GM21576 (cell line): Measurements from ENCODE around the gene CMC4.

Experiments used
- ATAC-seq: cut with Tn5 transposase; IDR thresholded peaks from one replicate; pipeline ENCODE4 v1.9.1; 2021; ENCODE audit warnings: mild to moderate bottlenecking, moderate library complexity; ENCODE audit not compliant: unreplicated experiment

Gene CMC4

DNA sequence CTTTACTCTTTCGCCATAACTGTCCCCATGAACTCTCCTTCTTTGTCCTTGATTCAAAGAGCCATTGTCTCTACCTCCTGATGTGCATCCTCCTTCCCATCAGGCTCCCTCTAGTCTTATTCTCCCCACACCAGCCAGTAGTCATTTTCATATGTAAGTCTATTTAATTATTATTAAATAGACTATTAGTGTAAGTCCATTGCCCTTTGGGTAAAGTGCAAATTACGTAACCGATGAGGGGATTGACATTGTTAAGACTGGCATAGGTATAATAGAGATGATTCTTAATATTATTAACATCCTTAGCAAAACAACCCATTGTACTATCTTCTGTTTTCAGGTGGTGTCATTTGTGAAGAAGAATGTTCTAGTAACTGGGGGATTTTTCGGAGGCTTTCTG, 16.7 kb downstream of the CMC4 start:
- no peak for ATAC-seq

- ATAC-seq = no peak
Measured at GRCh38 chrX:155053656-155054055, 17.3 kb downstream of the CMC4 start.

GRCh38 chrX:155052738-155053498, 18.0 kb downstream of the CMC4 start:
- ATAC-seq = no peak

GRCh38 chrX:155048977-155049619, 21.8 kb downstream of the CMC4 start:
- no peak for ATAC-seq

- no peak for ATAC-seq
Measured at GRCh38 chrX:155046811-155047528, 24.0 kb downstream of the CMC4 start.

DNA sequence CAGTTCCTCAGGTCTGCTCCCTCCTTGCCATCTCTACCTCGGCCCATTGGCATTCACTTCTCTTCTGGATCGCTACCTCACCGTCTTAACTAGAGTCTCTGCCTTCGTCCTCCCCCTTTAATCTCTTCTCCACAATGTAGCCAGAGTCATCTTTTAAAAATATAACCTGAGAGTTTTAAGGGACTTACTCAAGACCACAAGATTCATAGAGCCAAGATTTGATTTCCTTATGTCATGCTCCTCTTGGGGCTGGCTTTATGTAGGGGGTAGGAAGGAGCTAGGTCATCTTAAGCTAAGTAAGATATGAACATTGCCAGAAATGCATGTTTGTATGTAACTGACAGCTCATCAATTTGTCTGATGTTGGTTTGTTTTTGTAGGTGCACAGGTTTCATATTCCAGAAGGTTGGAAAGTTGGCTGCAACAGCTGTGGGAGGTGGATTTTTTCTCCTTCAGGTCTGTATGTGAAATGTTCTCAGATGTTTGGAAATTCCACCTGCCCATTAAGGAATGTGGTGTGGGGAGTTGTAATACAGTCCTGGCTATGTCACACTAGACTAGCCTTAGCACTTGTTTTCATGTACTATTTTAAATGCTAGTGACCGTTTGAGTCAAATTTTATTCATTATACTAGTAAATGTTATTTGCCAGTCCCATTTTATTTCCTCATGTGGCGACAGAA, 24.7 kb downstream of the CMC4 start:
- no peak for ATAC-seq

DNA sequence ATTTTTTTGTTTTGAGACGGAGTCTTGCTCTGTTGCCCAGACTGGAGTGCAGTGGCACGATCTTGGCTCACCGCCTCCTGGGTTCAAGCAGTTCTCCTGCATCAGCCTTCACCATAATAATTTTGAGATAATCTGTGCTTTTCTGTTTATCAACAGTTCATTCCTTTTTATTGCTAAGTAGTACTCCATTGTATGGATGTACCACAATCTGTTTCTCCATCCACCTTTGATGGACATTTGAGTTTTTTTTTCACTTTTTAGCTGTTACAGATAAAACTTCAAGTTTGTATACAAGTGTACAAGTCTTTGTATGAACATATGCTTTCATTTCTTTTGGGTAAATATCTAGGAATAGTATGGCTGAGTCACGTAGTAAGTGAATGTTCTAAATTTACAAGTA, 35.2 kb downstream of the CMC4 start:
- ATAC-seq = no peak

DNA sequence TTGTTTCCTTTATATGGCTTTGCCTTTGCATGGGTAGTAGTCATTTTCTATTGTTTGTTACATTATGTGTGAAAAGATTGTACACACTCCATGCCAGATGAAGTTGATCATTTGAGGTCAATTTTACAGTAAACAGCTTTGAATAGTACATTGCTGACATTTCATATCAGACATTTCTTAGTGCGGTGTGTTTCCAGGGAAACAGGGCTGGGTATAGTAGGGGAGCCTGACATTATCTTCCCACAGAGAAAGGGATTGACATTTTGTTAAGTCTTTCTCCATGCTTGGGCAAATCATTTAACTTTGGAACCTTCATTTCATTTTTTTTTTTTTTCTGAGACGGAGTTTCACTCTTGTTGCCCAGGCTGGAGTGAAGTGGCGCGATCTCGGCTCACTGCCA, 39.3 kb downstream of the CMC4 start:
- no peak for ATAC-seq

DNA sequence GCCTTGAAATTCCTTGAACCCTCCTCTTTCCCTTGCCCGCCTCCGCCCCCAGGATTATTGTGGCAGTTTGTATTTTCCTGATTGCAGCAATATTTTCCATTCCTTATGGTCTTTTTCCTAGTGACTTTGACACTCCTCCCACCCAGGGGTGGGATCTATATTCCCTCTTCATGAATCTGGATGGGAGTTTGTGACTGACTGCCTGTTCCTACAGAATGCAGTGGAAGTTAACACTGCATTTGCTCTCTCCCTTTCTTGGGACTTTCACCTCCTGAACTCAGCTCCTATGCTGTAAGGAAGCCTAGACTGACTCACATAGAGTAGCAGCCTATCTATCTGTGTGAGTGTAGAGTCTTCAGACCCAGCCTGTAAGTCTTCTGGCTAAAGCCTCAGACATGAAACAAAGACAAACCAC, 42.1 kb downstream of the CMC4 start:
- no peak for ATAC-seq

GRCh38 chrX:155028129-155028528, 42.8 kb downstream of the CMC4 start:
- ATAC-seq = no peak

- ATAC-seq = no peak
Measured at GRCh38 chrX:155027509-155028066, 43.3 kb downstream of the CMC4 start.

GRCh38 chrX:155026727-155027508, 44.0 kb downstream of the CMC4 start, which contains the start of gene FUNDC2:
TSS of gene FUNDC2 (plus strand) at chrX:155026844. CDS start at chrX:155026939, 95 bp downstream.
- ATAC-seq = peak; percentile 84

GRCh38 chrX:155026420-155026726, 44.6 kb downstream of the CMC4 start:
- no peak for ATAC-seq

DNA sequence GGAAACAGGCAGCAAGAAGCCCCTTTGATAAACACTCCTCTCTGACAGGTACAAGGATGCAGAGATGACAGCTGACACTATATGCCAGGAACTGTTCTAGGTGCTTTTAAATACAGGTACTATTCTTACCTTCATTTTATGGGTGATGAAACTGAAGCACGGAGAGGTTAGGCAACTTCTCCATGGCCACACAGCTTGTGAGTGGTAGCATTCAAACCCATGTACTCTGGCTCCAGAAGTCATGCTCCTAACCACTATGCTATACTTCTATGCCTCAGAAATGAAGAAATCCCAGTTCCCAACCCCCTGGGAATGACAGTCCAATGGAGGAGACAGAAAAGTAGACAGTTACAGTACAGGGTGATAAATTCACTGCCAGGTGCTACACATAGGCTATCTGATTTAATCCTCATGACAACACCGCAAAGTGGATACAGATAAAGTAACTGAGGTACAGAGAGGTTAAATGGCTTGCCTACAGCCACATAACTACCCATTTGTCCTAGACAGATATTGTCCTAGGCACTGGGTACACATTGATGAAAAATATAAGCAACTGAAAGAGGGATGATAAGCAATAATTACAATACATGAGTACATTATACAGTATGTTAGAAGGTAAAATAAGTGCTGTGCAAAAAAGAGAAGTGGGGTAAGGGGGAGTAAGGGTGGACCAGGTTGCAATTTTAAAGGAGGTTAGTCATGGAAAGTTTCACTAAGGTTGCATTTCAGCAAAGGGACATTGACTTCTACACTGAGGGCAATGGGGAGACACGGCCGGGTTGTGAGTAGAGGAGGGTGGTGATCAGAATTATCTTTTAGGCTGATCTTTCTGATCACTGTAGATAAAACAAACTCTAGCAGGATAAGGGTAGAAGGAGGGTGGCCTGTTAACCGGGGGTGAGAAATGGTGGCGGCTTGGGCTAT, 46.8 kb downstream of the CMC4 start:
- ATAC-seq = no peak

DNA sequence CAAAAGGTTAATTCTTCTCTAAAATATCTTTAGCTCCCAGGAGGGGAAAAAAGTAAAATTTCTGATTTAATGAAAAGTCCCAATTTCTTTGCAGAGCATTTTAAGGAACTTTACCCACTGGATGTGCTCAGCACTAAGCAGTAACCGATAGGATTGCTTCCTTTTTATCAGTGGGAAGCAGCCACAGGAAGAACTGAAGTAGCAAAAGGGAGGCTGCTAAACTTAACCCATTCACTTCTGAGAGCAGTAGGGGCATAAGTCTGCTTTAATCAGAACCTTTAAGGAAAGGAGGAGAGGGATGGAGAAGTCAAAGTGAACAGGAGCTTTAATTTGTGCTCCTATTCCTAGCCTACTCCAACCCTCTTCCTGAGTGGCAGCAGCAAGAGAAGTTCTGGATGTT, 48.4 kb downstream of the CMC4 start, which contains the start of gene F8:
Gene F8, minus strand, starts transcription at position 139 of the 400 bp plus-strand sequence. CDS start 171 bp downstream, outside the sequence.
- no peak for ATAC-seq

GRCh38 chrX:155020591-155020990, 50.3 kb downstream of the CMC4 start:
- no peak for ATAC-seq
